BE2C (cell line): ENCODE data around the gene KRTAP16-1.
"Not testable (repeated sequence)": the region's sequence is repeated elsewhere in the genome, so short reads cannot be mapped to it uniquely, and the experiment has no call there.

Experiments
- DNase-seq: peaks from one replicate; pipeline ENCODE4 v3.0.0-alpha.2; 2020
- H3K27me3 ChIP-seq: fragments of 250-450 bp; sonication (Bioruptor Pico); 2 replicates; pipeline ENCODE4 v1.5.1; 2020; ENCODE audit warnings: mild to moderate bottlenecking
- H3K36me3 ChIP-seq: fragments of 250-450 bp; sonication (Bioruptor Pico); 2 replicates; pipeline ENCODE4 v1.5.1; 2020; ENCODE audit warnings: mild to moderate bottlenecking
- H3K4me1 ChIP-seq: fragments of 250-450 bp; sonication (Bioruptor Pico); 2 replicates; pipeline ENCODE4 v1.5.1; 2020
- H3K4me3 ChIP-seq: 2 replicates; pipeline ENCODE4 v1.5.1; 2011; ENCODE audit warnings: low read depth, low read length
- H3K9me3 ChIP-seq: fragments of 250-450 bp; sonication (Bioruptor Pico); 2 replicates; pipeline ENCODE4 v1.5.1; 2020
- CTCF ChIP-seq: IDR thresholded peaks from 2 replicates; pipeline ENCODE4 v1.5.1; 2012; ENCODE audit warnings: mild to moderate bottlenecking, low read depth, low read length

Gene KRTAP16-1

DNA sequence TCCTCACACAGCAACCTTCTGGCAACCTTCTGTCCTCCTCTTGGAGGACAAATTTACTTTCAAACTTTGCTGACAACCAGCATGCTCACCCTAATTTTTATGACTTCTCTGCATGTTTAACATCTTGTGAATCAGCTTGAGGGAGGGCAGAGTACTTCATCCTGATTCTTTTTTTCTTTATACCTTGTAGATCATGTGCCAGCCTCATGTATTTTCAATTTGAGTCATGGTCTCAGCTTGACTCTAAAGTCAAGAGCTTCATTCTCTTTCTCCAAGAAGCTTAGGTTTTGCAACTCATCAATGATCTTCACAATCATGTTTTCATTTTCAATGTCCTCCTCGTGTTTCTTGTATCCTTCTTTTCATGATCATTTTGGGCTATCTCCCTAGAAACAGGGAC is 37.3 kb downstream of the KRTAP16-1 start:
- H3K27me3 ChIP-seq, result peaks cover 7% of the 10 kb centered on the region
- TF ChIP-seq CTCF, result no peak
- no peak overlapping the region for H3K4me3 ChIP-seq
- H3K4me1 ChIP-seq, result no peaks in the 10 kb centered on the region
- no peaks in the 10 kb centered on the region for H3K36me3 ChIP-seq
- DNase-seq, result no peak
- H3K9me3 ChIP-seq, result no peaks in the 10 kb centered on the region

GRCh38 chr17:41271323-41271722 is 37.8 kb downstream of the KRTAP16-1 start:
- H3K9me3 ChIP-seq, result not testable (repeated sequence)

GRCh38 chr17:41267711-41268110 is 41.4 kb downstream of the KRTAP16-1 start:
- Histone ChIP-seq H3K4me3 (no peak overlapping the region), H3K36me3 (no peaks in the 10 kb centered on the region), H3K4me1 (no peaks in the 10 kb centered on the region), H3K27me3 (peaks cover 9% of the 10 kb centered on the region), H3K9me3 (no peaks in the 10 kb centered on the region)
- no peak for DNase-seq
- no peak for TF ChIP-seq CTCF

More at GRCh38 chr17:41271323-41271722, 37.8 kb downstream of the KRTAP16-1 start:
- H3K27me3 ChIP-seq, H3K4me1 ChIP-seq, H3K36me3 ChIP-seq, H3K4me3 ChIP-seq, DNase-seq: not testable (repeated sequence)

- Histone ChIP-seq H3K27me3 (peaks cover 18% of the 10 kb centered on the region), H3K4me3 (no peak within 1 kb of the TSS), H3K4me1 (no peaks in the 10 kb centered on the region), H3K36me3 (no peaks in the 10 kb centered on the region), H3K9me3 (no peaks in the 10 kb centered on the region)
- DNase-seq, result no peak
- TF ChIP-seq CTCF, result no peak
Observed at GRCh38 chr17:41265078-41265477, 44.0 kb downstream of the KRTAP16-1 start, which contains the start of gene KRTAP9-6. Gene KRTAP9-6, plus strand, starts transcription at chr17:41265378. Its CDS starts 0 bp downstream, at chr17:41265378.

DNA sequence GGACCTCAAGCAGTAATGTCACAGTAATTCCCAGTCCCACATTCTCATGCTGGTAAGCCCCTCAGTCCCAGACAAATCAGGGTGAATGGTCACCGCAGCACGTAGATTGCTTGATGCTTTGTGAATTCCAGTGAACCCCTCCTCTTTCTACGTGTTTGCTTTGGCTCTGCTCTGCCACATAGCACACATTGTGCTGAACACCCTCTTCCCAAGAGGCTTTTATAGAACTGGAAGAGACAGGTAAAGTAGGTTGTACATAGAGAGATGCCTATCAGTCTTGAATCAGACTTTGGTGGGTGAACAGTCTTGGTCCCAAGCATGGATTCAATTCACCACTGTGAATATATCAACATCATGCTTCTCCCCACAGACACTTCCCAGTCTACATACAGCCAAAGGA is 44.5 kb downstream of the KRTAP16-1 start:
- peaks cover 18% of the 10 kb centered on the region for H3K27me3 ChIP-seq
- H3K4me3 ChIP-seq, result no peak overlapping the region
- no peaks in the 10 kb centered on the region for H3K9me3 ChIP-seq
- H3K36me3 ChIP-seq, result no peaks in the 10 kb centered on the region
- no peak for TF ChIP-seq CTCF
- no peak for DNase-seq
- H3K4me1 ChIP-seq, result no peaks in the 10 kb centered on the region

DNA sequence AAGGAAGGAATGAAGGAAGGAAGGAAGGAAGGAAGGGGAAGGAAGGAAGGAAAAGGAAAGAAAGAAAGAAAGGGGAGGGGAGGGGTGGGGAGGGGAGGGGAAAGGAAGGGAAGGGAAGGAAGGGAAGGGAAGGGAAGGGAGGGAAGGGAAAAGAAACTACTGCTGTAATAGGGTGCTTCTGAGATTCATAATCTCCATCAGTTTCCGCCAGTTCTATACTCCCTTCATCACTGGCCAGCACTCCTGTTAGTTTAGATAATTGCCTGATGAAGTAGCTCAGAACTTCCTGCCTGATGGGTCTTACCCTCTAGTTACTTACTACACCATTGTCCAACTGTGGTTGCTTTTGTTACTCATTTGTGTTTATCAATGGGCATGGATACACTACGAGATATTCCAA is 45.9 kb downstream of the KRTAP16-1 start:
- no peak for TF ChIP-seq CTCF

DNA sequence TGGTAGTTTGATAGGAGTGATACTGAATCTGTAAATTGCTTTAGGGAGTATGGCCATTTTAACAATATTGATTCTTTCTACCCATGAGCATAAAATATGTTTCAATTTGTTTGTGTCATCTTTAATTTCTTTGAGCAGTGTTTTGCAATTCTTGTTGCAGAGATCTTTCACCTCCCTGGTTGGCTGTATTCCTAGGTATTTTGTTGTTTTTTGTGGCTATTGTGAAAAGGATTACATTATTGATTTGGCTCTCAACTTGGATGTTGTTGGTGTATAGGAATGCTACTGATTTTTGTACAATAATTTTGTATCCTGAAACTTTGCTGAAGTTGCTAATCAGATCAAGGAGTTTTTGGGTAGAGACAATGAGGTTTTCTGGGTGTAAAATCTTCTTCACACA is 50.7 kb downstream of the KRTAP16-1 start:
- Histone ChIP-seq H3K9me3 (no peaks in the 10 kb centered on the region), H3K4me3 (no peak overlapping the region), H3K27me3 (peaks cover 63% of the 10 kb centered on the region), H3K4me1 (no peaks in the 10 kb centered on the region), H3K36me3 (no peaks in the 10 kb centered on the region)
- DNase-seq, result no peak
- TF ChIP-seq CTCF, result no peak

More for the DNA sequence above, 45.9 kb downstream of the KRTAP16-1 start:
- no peak for DNase-seq
- H3K9me3 ChIP-seq, result no peaks in the 10 kb centered on the region
- H3K4me1 ChIP-seq, result no peaks in the 10 kb centered on the region
- no peak overlapping the region for H3K4me3 ChIP-seq
- H3K27me3 ChIP-seq, result peaks cover 27% of the 10 kb centered on the region
- no peaks in the 10 kb centered on the region for H3K36me3 ChIP-seq
